Astrocyte of the cerebellum (primary cell): Measurements from ENCODE around the gene LRRC25.
A peak's percentile ranks its signal among the peaks of the same experiment; 100 is the strongest.
"Not testable (repeated sequence)": the region's sequence is repeated elsewhere in the genome, so short reads cannot be mapped to it uniquely, and the experiment has no call there.

Experiments
- DNase-seq: peaks from one replicate; pipeline ENCODE4 v3.0.0-alpha.2; 2011; ENCODE audit warnings: low read depth
- H3K4me3 ChIP-seq: 2 replicates; pipeline ENCODE4 v1.5.1; 2011; ENCODE audit warnings: mild to moderate bottlenecking, low read depth, low read length, moderate library complexity
- CTCF ChIP-seq: IDR thresholded peaks from 2 replicates; pipeline ENCODE4 v1.5.1; 2012; ENCODE audit warnings: low read length, low read depth, moderate library complexity, mild to moderate bottlenecking; ENCODE audit errors: missing control alignments
- in situ Hi-C: cut with HindIII; loops from 2 replicates; pipeline ENCODE4 v1.10.0; 2017; ENCODE audit warnings: low sequenced_read_pairs

LRRC25 gene

GRCh38 chr19:18385359-18385674 is 12.1 kb downstream of the LRRC25 start:
- in situ Hi-C loops = no loop called here
- DNase-seq = no peak
- TF ChIP-seq CTCF = no peak
- no peak overlapping the region for H3K4me3 ChIP-seq

GRCh38 chr19:18384775-18385174 is 12.6 kb downstream of the LRRC25 start:
- in situ Hi-C loops = no loop called here
- DNase-seq = no peak
- TF ChIP-seq CTCF = no peak
- no peak overlapping the region for H3K4me3 ChIP-seq

- H3K4me3 ChIP-seq, DNase-seq, in situ Hi-C loops: not testable (repeated sequence)
Measured at GRCh38 chr19:18383622-18384021, 13.8 kb downstream of the LRRC25 start.

GRCh38 chr19:18380843-18381242 is 16.6 kb downstream of the LRRC25 start:
- no peak overlapping the region for H3K4me3 ChIP-seq
- in situ Hi-C loops = no loop called here
- DNase-seq = no peak
- no peak for TF ChIP-seq CTCF

GRCh38 chr19:18379803-18380747 is 17.3 kb downstream of the LRRC25 start:
- no peak for TF ChIP-seq CTCF
- no peak overlapping the region for H3K4me3 ChIP-seq
- in situ Hi-C loops = no loop called here
- DNase-seq = peak; percentile 73

- no peak for TF ChIP-seq CTCF
Measured at GRCh38 chr19:18377026-18377425, 20.4 kb downstream of the LRRC25 start.

GRCh38 chr19:18373892-18374629 is 23.4 kb downstream of the LRRC25 start:
- TF ChIP-seq CTCF = no peak
- no peak overlapping the region for H3K4me3 ChIP-seq
- in situ Hi-C loops = no loop called here
- peak; percentile 97 for DNase-seq

More at GRCh38 chr19:18377026-18377425, 20.4 kb downstream of the LRRC25 start:
- in situ Hi-C loops = no loop called here
- H3K4me3 ChIP-seq = no peak overlapping the region
- no peak for DNase-seq
